ENCODE measurements around the gene HVCN1.

GRCh38 chr12:110721570-110721969 lies 32.7 kb upstream of the HVCN1 start:
- TF ChIP-seq CTCF (IDR thresholded peaks at IDR 0.05; ENCODE audit: low read depth, low read length) (no peak), EZH2phosphoT487 (IDR thresholded peaks at IDR 0.05; ENCODE audit: low read depth) (no peak)

Measured in OCI-LY3 (cell line).